ENCODE results near the gene ATP2C2.

ATP2C2 gene

DNA sequence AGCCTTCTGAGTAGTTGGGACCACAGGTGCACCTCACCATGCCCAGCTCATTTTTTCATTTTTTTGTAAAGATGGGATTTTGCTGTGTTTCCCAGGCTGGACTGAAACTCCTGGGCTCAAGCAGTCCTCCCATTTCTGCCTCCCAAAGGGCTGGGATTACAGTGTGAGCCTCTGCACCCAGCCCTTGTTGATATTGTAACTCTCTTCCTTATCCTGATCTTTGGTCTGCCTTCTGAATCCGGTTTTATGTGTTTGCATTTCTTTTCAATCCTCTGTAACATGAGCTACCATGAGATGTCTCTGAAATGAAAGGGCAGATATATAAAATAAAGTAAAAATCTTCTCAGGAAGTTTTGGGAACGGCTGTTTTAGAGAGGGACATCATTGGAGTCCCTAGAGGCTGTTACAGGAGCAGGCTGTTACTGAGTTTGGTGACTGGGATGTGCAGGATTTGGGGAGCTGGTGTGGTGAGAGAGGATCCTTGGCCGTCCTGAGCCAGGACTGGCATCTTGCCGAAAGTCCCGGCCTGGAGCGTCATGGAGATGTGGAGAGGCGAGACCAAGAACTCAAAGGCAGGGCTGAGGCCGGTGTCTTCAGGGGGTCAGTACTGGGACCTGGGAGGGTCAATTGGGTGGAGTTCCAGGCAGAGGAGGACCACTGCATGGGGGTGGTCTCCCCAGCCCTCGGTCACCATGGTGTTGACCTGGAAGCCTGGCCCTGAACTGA, 39.4 kb downstream of the ATP2C2 start:
- peaks cover 41% of the 10 kb centered on the region for H3K27me3 ChIP-seq (replicated peaks; ENCODE audit: insufficient read depth, low read length)

DNA sequence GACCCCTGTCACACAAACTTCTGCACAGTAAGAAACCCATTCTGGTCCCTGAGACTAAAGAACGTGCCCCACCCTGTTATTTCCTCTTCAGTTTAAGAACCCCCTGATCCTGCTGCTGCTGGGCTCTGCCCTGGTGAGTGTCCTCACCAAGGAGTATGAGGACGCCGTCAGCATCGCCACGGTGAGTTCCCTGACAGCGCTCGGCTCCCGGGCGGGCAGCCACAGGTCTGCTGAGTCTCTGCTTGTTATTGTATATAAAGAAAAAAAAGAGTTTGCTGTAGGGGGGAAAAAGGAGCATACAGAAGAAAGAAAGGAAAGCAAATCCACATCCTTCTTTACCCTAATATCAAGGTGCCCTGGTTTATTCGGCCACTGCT, 40.0 kb downstream of the ATP2C2 start:
- H2AFZ ChIP-seq (ENCODE audit: low read length) = no peak overlapping the region
- no peaks in the 10 kb centered on the region for H3F3A ChIP-seq (ENCODE audit: insufficient read depth, low read length)
- peaks cover 37% of the 10 kb centered on the region for H3K27me3 ChIP-seq (replicated peaks; ENCODE audit: insufficient read depth, low read length)
- H3K9ac ChIP-seq (ENCODE audit: low read length) = no peak overlapping the region
- H3K9me2 ChIP-seq (replicated peaks; ENCODE audit: insufficient read depth, low read length) = no peaks in the 10 kb centered on the region
- no peak overlapping the region for H3K4me2 ChIP-seq (ENCODE audit: low read depth, low read length)
- H3K36me3 ChIP-seq (replicated peaks; ENCODE audit: insufficient read depth, low read length) = no peaks in the 10 kb centered on the region
- H3K27ac ChIP-seq (ENCODE audit: low read length) = no peak overlapping the region
- no peaks in the 10 kb centered on the region for H3K9me3 ChIP-seq (replicated peaks; ENCODE audit: insufficient read depth, low read length)
- H4K20me1 ChIP-seq (ENCODE audit: insufficient read depth, low read length) = no peaks in the 10 kb centered on the region
- H3K4me1 ChIP-seq (ENCODE audit: low read length) = no peaks in the 10 kb centered on the region
- DNase-seq = no peak
- no peak overlapping the region for H3K4me3 ChIP-seq (ENCODE audit: low read length)
- H3K79me2 ChIP-seq (ENCODE audit: low read length) = no peaks in the 10 kb centered on the region
- TF ChIP-seq EZH2phosphoT487 (IDR thresholded peaks at IDR 0.05; ENCODE audit: low read length) (no peak), EZH2 (optimal IDR thresholded peaks at IDR 0.05; ENCODE audit: low read depth, low read length) (no peak)
- TF ChIP-seq, protein P1, sequence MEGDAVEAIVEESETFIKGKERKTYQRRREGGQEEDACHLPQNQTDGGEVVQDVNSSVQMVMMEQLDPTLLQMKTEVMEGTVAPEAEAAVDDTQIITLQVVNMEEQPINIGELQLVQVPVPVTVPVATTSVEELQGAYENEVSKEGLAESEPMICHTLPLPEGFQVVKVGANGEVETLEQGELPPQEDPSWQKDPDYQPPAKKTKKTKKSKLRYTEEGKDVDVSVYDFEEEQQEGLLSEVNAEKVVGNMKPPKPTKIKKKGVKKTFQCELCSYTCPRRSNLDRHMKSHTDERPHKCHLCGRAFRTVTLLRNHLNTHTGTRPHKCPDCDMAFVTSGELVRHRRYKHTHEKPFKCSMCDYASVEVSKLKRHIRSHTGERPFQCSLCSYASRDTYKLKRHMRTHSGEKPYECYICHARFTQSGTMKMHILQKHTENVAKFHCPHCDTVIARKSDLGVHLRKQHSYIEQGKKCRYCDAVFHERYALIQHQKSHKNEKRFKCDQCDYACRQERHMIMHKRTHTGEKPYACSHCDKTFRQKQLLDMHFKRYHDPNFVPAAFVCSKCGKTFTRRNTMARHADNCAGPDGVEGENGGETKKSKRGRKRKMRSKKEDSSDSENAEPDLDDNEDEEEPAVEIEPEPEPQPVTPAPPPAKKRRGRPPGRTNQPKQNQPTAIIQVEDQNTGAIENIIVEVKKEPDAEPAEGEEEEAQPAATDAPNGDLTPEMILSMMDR (IDR thresholded peaks at IDR 0.05; ENCODE audit: low read length) = no peak

More for the DNA sequence above, 39.4 kb downstream of the ATP2C2 start:
- TF ChIP-seq EZH2phosphoT487 (IDR thresholded peaks at IDR 0.05; ENCODE audit: low read length) (no peak), EZH2 (optimal IDR thresholded peaks at IDR 0.05; ENCODE audit: low read depth, low read length) (no peak)
- TF ChIP-seq, protein P1 (IDR thresholded peaks at IDR 0.05; ENCODE audit: low read length) = no peak
- Histone ChIP-seq H3F3A (ENCODE audit: insufficient read depth, low read length) (no peaks in the 10 kb centered on the region), H4K20me1 (ENCODE audit: insufficient read depth, low read length) (no peaks in the 10 kb centered on the region), H3K36me3 (replicated peaks; ENCODE audit: insufficient read depth, low read length) (no peaks in the 10 kb centered on the region), H3K9me3 (replicated peaks; ENCODE audit: insufficient read depth, low read length) (no peaks in the 10 kb centered on the region), H3K79me2 (ENCODE audit: low read length) (no peaks in the 10 kb centered on the region), H3K9ac (ENCODE audit: low read length) (no peak overlapping the region), H3K9me2 (replicated peaks; ENCODE audit: insufficient read depth, low read length) (no peaks in the 10 kb centered on the region), H3K27ac (ENCODE audit: low read length) (no peak overlapping the region), H3K4me3 (ENCODE audit: low read length) (no peak overlapping the region), H2AFZ (ENCODE audit: low read length) (no peak overlapping the region), H3K4me1 (ENCODE audit: low read length) (no peaks in the 10 kb centered on the region), H3K4me2 (ENCODE audit: low read depth, low read length) (no peak overlapping the region)
- no peak for DNase-seq

DNA sequence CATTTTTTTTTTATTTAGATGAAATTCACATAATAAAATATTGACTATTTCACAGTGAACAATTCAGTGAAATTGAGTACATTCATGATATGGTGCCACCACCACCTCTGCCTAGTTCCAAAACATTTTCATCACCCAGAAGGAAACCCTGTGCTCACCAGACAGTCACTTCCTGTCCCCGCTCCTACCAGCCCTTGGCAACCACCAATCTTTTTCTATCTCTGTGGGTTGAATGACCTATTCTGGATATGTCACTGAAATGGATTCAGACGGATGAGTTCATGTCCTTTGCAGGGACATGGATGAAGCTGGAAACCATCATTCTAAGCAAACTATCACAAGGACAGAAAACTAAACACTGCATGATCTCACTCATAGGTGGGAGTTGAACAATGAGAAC, 40.5 kb downstream of the ATP2C2 start:
- Histone ChIP-seq H3K36me3 (replicated peaks; ENCODE audit: insufficient read depth, low read length) (no peaks in the 10 kb centered on the region), H3K4me2 (ENCODE audit: low read depth, low read length) (no peak overlapping the region), H3K4me1 (ENCODE audit: low read length) (no peaks in the 10 kb centered on the region), H3K27me3 (replicated peaks; ENCODE audit: insufficient read depth, low read length) (peaks cover 36% of the 10 kb centered on the region), H3K79me2 (ENCODE audit: low read length) (no peaks in the 10 kb centered on the region), H2AFZ (ENCODE audit: low read length) (no peak overlapping the region), H3K4me3 (ENCODE audit: low read length) (no peak overlapping the region), H4K20me1 (ENCODE audit: insufficient read depth, low read length) (no peaks in the 10 kb centered on the region), H3F3A (ENCODE audit: insufficient read depth, low read length) (no peaks in the 10 kb centered on the region), H3K9me2 (replicated peaks; ENCODE audit: insufficient read depth, low read length) (no peaks in the 10 kb centered on the region), H3K27ac (ENCODE audit: low read length) (no peak overlapping the region), H3K9ac (ENCODE audit: low read length) (no peak overlapping the region), H3K9me3 (replicated peaks; ENCODE audit: insufficient read depth, low read length) (no peaks in the 10 kb centered on the region)
- no peak for DNase-seq
- TF ChIP-seq EZH2phosphoT487 (IDR thresholded peaks at IDR 0.05; ENCODE audit: low read length) (no peak), EZH2 (optimal IDR thresholded peaks at IDR 0.05; ENCODE audit: low read depth, low read length) (no peak)
- TF ChIP-seq, protein P1 (IDR thresholded peaks at IDR 0.05; ENCODE audit: low read length) = no peak
